Spleen (tissue), 11 donors: ENCODE data around the gene CD207. TPM values are rescaled to one million over a fixed set of nuclear protein-coding genes. Genes with fewer than 3 reads are reported as not detected.

ENCODE experiments used
- DNase-seq: peaks from one replicate; pipeline ENCODE4 v3.0.0-alpha.2; 2020
- H3K27ac ChIP-seq, 8 donors: fragments of 200-600 bp; sonication (generic) in 7 of 8; 1 replicate in 4 of 8; 2 replicates in 4 of 8; pipeline versions ENCODE4 v1.5.0 to v1.8.0; 2016 to 2021; ENCODE audit warnings: inconsistent platforms in 4 of 8, mild to moderate bottlenecking in 4 of 8, moderate library complexity in 1 of 8
- H3K27me3 ChIP-seq, 7 donors: fragments of 200-600 bp; sonication (generic) in 6 of 7; replicated peaks in 1 of 7; 1 replicate in 4 of 7; 2 replicates in 3 of 7; pipeline versions ENCODE4 v1.5.0 to v1.8.0; 2016 to 2021; ENCODE audit warnings: inconsistent platforms in 3 of 7, mild to moderate bottlenecking in 1 of 7
- H3K36me3 ChIP-seq, 6 donors: fragments of 200-600 bp; sonication (generic) in 5 of 6; 1 replicate in 4 of 6; 2 replicates in 2 of 6; pipeline versions ENCODE4 v1.5.0 to v1.8.0; 2016 to 2021; ENCODE audit warnings: inconsistent platforms in 2 of 6
- H3K4me1 ChIP-seq, 6 donors: fragments of 200-600 bp; sonication (generic) in 5 of 6; 1 replicate in 3 of 6; 2 replicates in 3 of 6; pipeline versions ENCODE4 v1.5.0 to v1.8.0; 2016 to 2021; ENCODE audit warnings: inconsistent platforms in 3 of 6
- H3K4me3 ChIP-seq, 8 donors: fragments of 200-600 bp; sonication (generic) in 7 of 8; 1 replicate in 4 of 8; 2 replicates in 4 of 8; pipeline versions ENCODE4 v1.5.0 to v1.8.0; 2016 to 2021; ENCODE audit warnings: inconsistent platforms in 4 of 8, mild to moderate bottlenecking in 4 of 8, moderate library complexity in 2 of 8
- H3K9me3 ChIP-seq, 8 donors: fragments of 200-600 bp; sonication (generic) in 7 of 8; 1 replicate in 4 of 8; 2 replicates in 4 of 8; pipeline versions ENCODE4 v1.5.0 to v1.8.0; 2016 to 2021; ENCODE audit warnings: inconsistent platforms in 4 of 8
- CTCF ChIP-seq, 11 experiments: fragments of 200-600 bp in 7 of 11; fragments of 450-650 bp in 4 of 11; sonication (generic) in 4 of 11; IDR thresholded peaks in 8 of 11; conservative IDR thresholded peaks in 3 of 11; 1 replicate in 7 of 11; 2 replicates in 4 of 11; pipeline versions ENCODE4 v1.4.0 to v1.8.0; 2016 to 2021; ENCODE audit warnings: antibody characterized with exemption in 11 of 11, inconsistent platforms in 4 of 11, mild to moderate bottlenecking in 1 of 11
- POLR2A ChIP-seq, 3 donors: fragments of 450-650 bp; IDR thresholded peaks; one replicate each; pipeline ENCODE4 v1.5.1; 2017; ENCODE audit warnings: antibody characterized with exemption in 3 of 3, mild to moderate bottlenecking in 1 of 3
- POLR2AphosphoS5 ChIP-seq, 3 donors: sonication (generic); formaldehyde crosslinking; IDR thresholded peaks; one replicate each; pipeline ENCODE4 v1.5.1; 2017; ENCODE audit warnings: antibody characterized with exemption in 3 of 3
- WGBS, 5 donors: extraction: QIAGEN DNeasy Blood & Tissue Kit in 3 of 5; methylation state at CpG; one replicate each; pipeline versions ENCODE4 v1.1.5 to v1.1.7; 2013 to 2018; 5-methylcytosine and 5-hydroxymethylcytosine counted together
- intact Hi-C: fragments of 100-400 bp; cut with DNase I; formaldehyde crosslinking; loops from one replicate; pipeline ENCODE4 v1.15.0; 2023; ENCODE audit warnings: low total_unique reads
- polyA plus RNA-seq, 3 donors: library from polyadenylated mRNA; stranded (reverse); fragments of 200-250 nt; gene quantifications; one replicate each; pipeline ENCODE4 v1.2.1, GENCODE V29; 2013
- total RNA-seq, 7 donors: library from RNA; depleted of rRNA in 3 of 7; stranded (reverse); fragments of >200 nt in 3 of 7; fragmentation: NEBNext Ultra II Directional in 4 of 7; extraction: Animal tissue kit (Norgen Biotek cat#: 25700) in 4 of 7; gene quantifications; one replicate each; pipeline versions ENCODE4 v1.1.0 to v1.2.1, GENCODE V29; 2016 to 2021
- donor health status: healthy with polysubstance abuse.
- donor health status: DM: no; HTN: no; CAD: no; lungs with moderate emphysema.
- donor health status: DM: no; HTN: no; CAD: no.
- donor health status: Bipolar disorder and iron deficiency.
- donor health status: healthy.
- donor health status: DM: no; HTN: no; CAD: no.
- donor health status: DM: yes; HTN: yes; CAD: no.

CD207 gene
- total and polyA plus RNA-seq, 10 donors: 0.05 to 0.76 (median 0.36) TPM; not detected in 6

GRCh38 chr2:70795164-70795995 lies 40.2 kb downstream of the CD207 start:
- 67 to 83% (median 76%) methylated on average over 4 of the region's 4 CpGs for WGBS, 5 donors
- intact Hi-C loops: loop anchor here (10.0 kb wide), 1 partner anchor 149 kb away; no protein-coding TSS in a partner anchor

GRCh38 chr2:70793450-70793849 lies 42.2 kb downstream of the CD207 start:
- H3K9me3 ChIP-seq: no peaks in the 10 kb centered on the region
- TF ChIP-seq POLR2A (IDR thresholded peaks at IDR 0.05): no peak
- TF ChIP-seq CTCF (IDR thresholded peaks at IDR 0.05 in 8 of 11, conservative IDR thresholded peaks at IDR 0.05 in 3 of 11): no peak
- no peak for TF ChIP-seq POLR2AphosphoS5 (IDR thresholded peaks at IDR 0.05)
- H3K36me3 ChIP-seq: no peaks in the 10 kb centered on the region
- WGBS, 5 donors: 41 to 58% (median 52%) methylated on average over 2 of the region's 2 CpGs
- H3K27ac ChIP-seq: peak overlapping the region in 3 of 8 donors; percentile 15 to 50 (median 19)
- DNase-seq: no peak
- intact Hi-C loops: loop anchor here (10.0 kb wide), 1 partner anchor 151 kb away; no protein-coding TSS in a partner anchor
- no peak overlapping the region for H3K4me3 ChIP-seq
- peaks cover 3 to 17% (median 16%) of the 10 kb centered on the region in 6 donors for H3K4me1 ChIP-seq
- peaks cover 0 to 54% (median 27%) of the 10 kb centered on the region in 7 donors for H3K27me3 ChIP-seq

More at GRCh38 chr2:70795164-70795995, 40.2 kb downstream of the CD207 start:
- Histone ChIP-seq H3K9me3 (peaks cover 0 to 18% (median 8%) of the 10 kb centered on the region in 8 donors), H3K4me3 (no peak overlapping the region), H3K27me3 (peaks cover 0 to 40% (median 15%) of the 10 kb centered on the region in 7 donors), H3K36me3 (no peaks in the 10 kb centered on the region), H3K4me1 (peaks cover 0 to 4% (median 3%) of the 10 kb centered on the region in 6 donors), H3K27ac (no peak overlapping the region)
- TF ChIP-seq POLR2AphosphoS5 (IDR thresholded peaks at IDR 0.05) (no peak), POLR2A (IDR thresholded peaks at IDR 0.05) (no peak), CTCF (IDR thresholded peaks at IDR 0.05 in 8 of 11, conservative IDR thresholded peaks at IDR 0.05 in 3 of 11) (no peak)
- DNase-seq: no peak

- intact Hi-C loops: loop anchor here (10.0 kb wide), 1 partner anchor 155 kb away; no protein-coding TSS in a partner anchor
- Histone ChIP-seq H3K27me3 (peaks cover 0 to 78% (median 30%) of the 10 kb centered on the region in 7 donors), H3K4me1 (peaks cover 3 to 17% (median 16%) of the 10 kb centered on the region in 6 donors), H3K27ac (no peak within 1 kb of the TSS), H3K9me3 (no peaks in the 10 kb centered on the region), H3K36me3 (no peaks in the 10 kb centered on the region), H3K4me3 (peak within 1 kb of the TSS in 7 of 8 donors; percentile 1 to 61 (median 20))
- no peak for TF ChIP-seq POLR2AphosphoS5 (IDR thresholded peaks at IDR 0.05)
- 4 to 20% (median 5%) methylated on average over 3 to 69 of the region's 69 CpGs for WGBS, 5 donors
- no peak for DNase-seq
These were observed 45.3 kb downstream of the CD207 start, which contains the start of gene FIGLA for GRCh38 chr2:70790136-70790828. Gene FIGLA, minus strand, starts transcription at chr2:70790643. Its CDS starts 5 bp downstream, at chr2:70790638.

- intact Hi-C loops: loop anchor here (10.0 kb wide), 1 partner anchor 155 kb away; no protein-coding TSS in a partner anchor
- Histone ChIP-seq H3K9me3 (no peaks in the 10 kb centered on the region), H3K27ac (no peak overlapping the region), H3K4me1 (peaks cover 3 to 17% (median 16%) of the 10 kb centered on the region in 6 donors), H3K36me3 (no peaks in the 10 kb centered on the region), H3K27me3 (peaks cover 0 to 77% (median 30%) of the 10 kb centered on the region in 7 donors), H3K4me3 (peak overlapping the region in 7 of 8 donors; percentile 1 to 61 (median 20))
- peak; percentile 86 for DNase-seq
- 4 to 9% (median 6%) methylated on average over 22 to 33 of the region's 33 CpGs for WGBS, 5 donors
- TF ChIP-seq POLR2AphosphoS5 (IDR thresholded peaks at IDR 0.05) (no peak), POLR2A (IDR thresholded peaks at IDR 0.05) (no peak), CTCF (IDR thresholded peaks at IDR 0.05 in 8 of 11, conservative IDR thresholded peaks at IDR 0.05 in 3 of 11) (peak; percentile 28 to 66 (median 40))
These were observed 46.1 kb downstream of the CD207 start for GRCh38 chr2:70789304-70790135.
